ENCODE data around the gene GPX4. TPM values are rescaled to one million over a fixed set of nuclear protein-coding genes. Genes with fewer than 3 reads are reported as not detected.

Gene GPX4
- total RNA-seq, 1 donor from 2014 or later, result 387 TPM

GRCh38 chr19:1082165-1082927, 21.4 kb upstream of the GPX4 start:
- no peak overlapping the region for H3K27ac ChIP-seq
- H3K4me1 ChIP-seq, result peaks cover 21% of the 10 kb centered on the region
- no peaks in the 10 kb centered on the region for H3K9me3 ChIP-seq
- no peak for TF ChIP-seq CTCF (IDR thresholded peaks at IDR 0.05)
- intact Hi-C loops (cut with DNase I), result loop anchor here (10.0 kb wide), 1 partner anchor 48 kb away; no protein-coding TSS in a partner anchor
- H3K4me3 ChIP-seq, result peak overlapping the region; percentile 10
- ATAC-seq, result peak; percentile 90
- H3K27me3 ChIP-seq, result no peaks in the 10 kb centered on the region
- H3K36me3 ChIP-seq, result peaks cover 62% of the 10 kb centered on the region
- DNase-seq, result peak; percentile 96

GRCh38 chr19:1082928-1083816, 20.6 kb upstream of the GPX4 start:
- peak; percentile 65 for DNase-seq
- H3K9me3 ChIP-seq, result no peaks in the 10 kb centered on the region
- no peak for ATAC-seq
- no peak for TF ChIP-seq CTCF (IDR thresholded peaks at IDR 0.05)
- intact Hi-C loops (cut with DNase I), result loop anchor here (10.0 kb wide), 1 partner anchor 48 kb away; no protein-coding TSS in a partner anchor
- peaks cover 15% of the 10 kb centered on the region for H3K4me1 ChIP-seq
- H3K4me3 ChIP-seq, result peak overlapping the region; percentile 10
- H3K36me3 ChIP-seq, result peaks cover 69% of the 10 kb centered on the region
- H3K27me3 ChIP-seq, result no peaks in the 10 kb centered on the region
- H3K27ac ChIP-seq, result no peak overlapping the region

GRCh38 chr19:1084024-1084868, 19.5 kb upstream of the GPX4 start:
- H3K27me3 ChIP-seq, result no peaks in the 10 kb centered on the region
- no peak for TF ChIP-seq CTCF (IDR thresholded peaks at IDR 0.05)
- intact Hi-C loops (cut with DNase I), result loop anchor here (10.0 kb wide), 1 partner anchor 49 kb away; no protein-coding TSS in a partner anchor
- peaks cover 80% of the 10 kb centered on the region for H3K36me3 ChIP-seq
- no peak overlapping the region for H3K4me3 ChIP-seq
- DNase-seq (peak; percentile 67), ATAC-seq (no peak)
- peaks cover 21% of the 10 kb centered on the region for H3K4me1 ChIP-seq
- no peaks in the 10 kb centered on the region for H3K9me3 ChIP-seq
- H3K27ac ChIP-seq, result no peak overlapping the region

- no peaks in the 10 kb centered on the region for H3K27me3 ChIP-seq
- H3K36me3 ChIP-seq, result peaks cover 80% of the 10 kb centered on the region
- peaks cover 21% of the 10 kb centered on the region for H3K4me1 ChIP-seq
- ATAC-seq, result no peak
- intact Hi-C loops (cut with DNase I), result loop anchor here (10.0 kb wide), 1 partner anchor 50 kb away; no protein-coding TSS in a partner anchor
- no peak for TF ChIP-seq CTCF (IDR thresholded peaks at IDR 0.05)
- DNase-seq, result no peak
- no peaks in the 10 kb centered on the region for H3K9me3 ChIP-seq
- H3K4me3 ChIP-seq, result no peak overlapping the region
- no peak overlapping the region for H3K27ac ChIP-seq
Observed at GRCh38 chr19:1085053-1085658, 18.6 kb upstream of the GPX4 start.

All from upper lobe of right lung (tissue), 1 donor.